ENCODE data around the gene RNF144A.

RNF144A gene

DNA sequence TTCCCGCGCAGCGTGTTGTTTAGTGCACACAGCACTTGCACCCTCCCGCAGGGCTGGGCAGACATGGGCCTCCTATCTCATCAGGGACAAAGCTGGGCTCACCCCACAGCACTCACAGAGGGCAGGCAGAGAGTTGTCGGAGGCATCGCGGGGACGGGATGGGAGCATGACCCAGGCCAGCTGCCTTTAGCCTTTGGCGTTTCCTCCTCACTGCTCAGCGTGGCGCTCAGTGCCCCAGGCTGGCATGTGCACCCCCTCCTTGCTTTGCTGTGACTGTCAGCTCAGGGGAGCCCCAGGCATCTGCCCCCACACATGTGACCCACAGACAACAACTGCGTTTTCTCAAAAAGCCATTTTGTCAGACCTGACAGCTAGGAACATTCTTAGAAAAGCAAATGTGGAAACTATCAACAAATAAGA lies 101.1 kb downstream of the RNF144A start:
- Histone ChIP-seq H3K9me2 (replicated peaks; ENCODE audit: low read depth, low read length) (no peaks in the 10 kb centered on the region), H3K4me1 (ENCODE audit: insufficient read depth, low read length, poor library complexity, severe bottlenecking) (peaks cover 8% of the 10 kb centered on the region), H3K9me3 (ENCODE audit: insufficient read depth, low read depth, low read length) (no peaks in the 10 kb centered on the region), H3F3A (ENCODE audit: low read depth) (no peaks in the 10 kb centered on the region), H3K27me3 (ENCODE audit: insufficient read depth, low read length, poor library complexity, severe bottlenecking) (no peaks in the 10 kb centered on the region), H3K4me3 (ENCODE audit: low read length, poor library complexity, severe bottlenecking) (no peak overlapping the region), H3K79me2 (ENCODE audit: insufficient read depth, low read length) (no peaks in the 10 kb centered on the region), H2AFZ (ENCODE audit: low read length) (no peak overlapping the region), H3K4me2 (ENCODE audit: low read depth, low read length, poor library complexity, severe bottlenecking) (no peak overlapping the region), H4K20me1 (ENCODE audit: insufficient read depth, low read length, poor library complexity, severe bottlenecking) (no peaks in the 10 kb centered on the region), H3K9ac (ENCODE audit: low read depth, low read length, poor library complexity, severe bottlenecking) (no peak overlapping the region), H3K36me3 (ENCODE audit: insufficient read depth, low read length) (peaks cover 8% of the 10 kb centered on the region; the same call in 1 of the 2 replicates)
- TF ChIP-seq, protein P1, sequence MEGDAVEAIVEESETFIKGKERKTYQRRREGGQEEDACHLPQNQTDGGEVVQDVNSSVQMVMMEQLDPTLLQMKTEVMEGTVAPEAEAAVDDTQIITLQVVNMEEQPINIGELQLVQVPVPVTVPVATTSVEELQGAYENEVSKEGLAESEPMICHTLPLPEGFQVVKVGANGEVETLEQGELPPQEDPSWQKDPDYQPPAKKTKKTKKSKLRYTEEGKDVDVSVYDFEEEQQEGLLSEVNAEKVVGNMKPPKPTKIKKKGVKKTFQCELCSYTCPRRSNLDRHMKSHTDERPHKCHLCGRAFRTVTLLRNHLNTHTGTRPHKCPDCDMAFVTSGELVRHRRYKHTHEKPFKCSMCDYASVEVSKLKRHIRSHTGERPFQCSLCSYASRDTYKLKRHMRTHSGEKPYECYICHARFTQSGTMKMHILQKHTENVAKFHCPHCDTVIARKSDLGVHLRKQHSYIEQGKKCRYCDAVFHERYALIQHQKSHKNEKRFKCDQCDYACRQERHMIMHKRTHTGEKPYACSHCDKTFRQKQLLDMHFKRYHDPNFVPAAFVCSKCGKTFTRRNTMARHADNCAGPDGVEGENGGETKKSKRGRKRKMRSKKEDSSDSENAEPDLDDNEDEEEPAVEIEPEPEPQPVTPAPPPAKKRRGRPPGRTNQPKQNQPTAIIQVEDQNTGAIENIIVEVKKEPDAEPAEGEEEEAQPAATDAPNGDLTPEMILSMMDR (conservative IDR thresholded peaks at IDR 0.05; ENCODE audit: low read length): no peak
- no peak for TF ChIP-seq EZH2phosphoT487 (IDR thresholded peaks at IDR 0.05; ENCODE audit: borderline replicate concordance)

GRCh38 chr2:7018767-7019166 lies 101.6 kb downstream of the RNF144A start:
- no peak overlapping the region for H3K9ac ChIP-seq (ENCODE audit: low read depth, low read length, poor library complexity, severe bottlenecking)
- no peak overlapping the region for H2AFZ ChIP-seq (ENCODE audit: low read length)
- H3K4me2 ChIP-seq (ENCODE audit: low read depth, low read length, poor library complexity, severe bottlenecking): no peak overlapping the region
- H3K27me3 ChIP-seq (ENCODE audit: insufficient read depth, low read length, poor library complexity, severe bottlenecking): no peaks in the 10 kb centered on the region
- peaks cover 8% of the 10 kb centered on the region for H3K4me1 ChIP-seq (ENCODE audit: insufficient read depth, low read length, poor library complexity, severe bottlenecking)
- no peaks in the 10 kb centered on the region for H3K9me3 ChIP-seq (ENCODE audit: insufficient read depth, low read depth, low read length)
- H3K36me3 ChIP-seq (ENCODE audit: insufficient read depth, low read length): peaks cover 8% of the 10 kb centered on the region; the same call in 1 of the 2 replicates
- no peaks in the 10 kb centered on the region for H3K9me2 ChIP-seq (replicated peaks; ENCODE audit: low read depth, low read length)
- H3F3A ChIP-seq (ENCODE audit: low read depth): no peaks in the 10 kb centered on the region
- no peak for TF ChIP-seq EZH2phosphoT487 (IDR thresholded peaks at IDR 0.05; ENCODE audit: borderline replicate concordance)
- TF ChIP-seq, protein P1 (conservative IDR thresholded peaks at IDR 0.05; ENCODE audit: low read length): no peak
- H4K20me1 ChIP-seq (ENCODE audit: insufficient read depth, low read length, poor library complexity, severe bottlenecking): no peaks in the 10 kb centered on the region
- no peak overlapping the region for H3K4me3 ChIP-seq (ENCODE audit: low read length, poor library complexity, severe bottlenecking)
- H3K79me2 ChIP-seq (ENCODE audit: insufficient read depth, low read length): no peaks in the 10 kb centered on the region

- no peaks in the 10 kb centered on the region for H3K27me3 ChIP-seq (ENCODE audit: insufficient read depth, low read length, poor library complexity, severe bottlenecking)
- no peak overlapping the region for H3K4me2 ChIP-seq (ENCODE audit: low read depth, low read length, poor library complexity, severe bottlenecking)
- H3K9me2 ChIP-seq (replicated peaks; ENCODE audit: low read depth, low read length): no peaks in the 10 kb centered on the region
- no peaks in the 10 kb centered on the region for H3F3A ChIP-seq (ENCODE audit: low read depth)
- no peaks in the 10 kb centered on the region for H3K79me2 ChIP-seq (ENCODE audit: insufficient read depth, low read length)
- no peaks in the 10 kb centered on the region for H3K9me3 ChIP-seq (ENCODE audit: insufficient read depth, low read depth, low read length)
- no peak overlapping the region for H3K4me3 ChIP-seq (ENCODE audit: low read length, poor library complexity, severe bottlenecking)
- no peak overlapping the region for H2AFZ ChIP-seq (ENCODE audit: low read length)
- no peaks in the 10 kb centered on the region for H4K20me1 ChIP-seq (ENCODE audit: insufficient read depth, low read length, poor library complexity, severe bottlenecking)
- peaks cover 8% of the 10 kb centered on the region; the same call in 1 of the 2 replicates for H3K36me3 ChIP-seq (ENCODE audit: insufficient read depth, low read length)
- peaks cover 5% of the 10 kb centered on the region for H3K4me1 ChIP-seq (ENCODE audit: insufficient read depth, low read length, poor library complexity, severe bottlenecking)
- TF ChIP-seq EZH2phosphoT487 (IDR thresholded peaks at IDR 0.05; ENCODE audit: borderline replicate concordance): no peak
- TF ChIP-seq, protein P1 (conservative IDR thresholded peaks at IDR 0.05; ENCODE audit: low read length): no peak
- no peak overlapping the region for H3K9ac ChIP-seq (ENCODE audit: low read depth, low read length, poor library complexity, severe bottlenecking)
Observed at GRCh38 chr2:7019191-7019590, 102.0 kb downstream of the RNF144A start.
